Fibroblast of mammary gland (primary cell): Measurements from ENCODE around the gene NDUFS5.
"Not testable (repeated sequence)": the region's sequence is repeated elsewhere in the genome, so short reads cannot be mapped to it uniquely, and the experiment has no call there.

Source experiments
- DNase-seq: peaks from one replicate; pipeline ENCODE4 v3.0.0-alpha.2; 2010; ENCODE audit warnings: low read depth
- H3K4me3 ChIP-seq: 2 replicates; pipeline ENCODE4 v1.5.1; 2011; ENCODE audit warnings: low read depth, mild to moderate bottlenecking, low read length, moderate library complexity; ENCODE audit not compliant: control insufficient read depth
- TF ChIP-seq, protein P1 (sequence below): conservative IDR thresholded peaks from 2 replicates; pipeline ENCODE4 v1.5.1; 2011; ENCODE audit warnings: low read depth, low read length, inconsistent platforms; ENCODE audit not compliant: control insufficient read depth, insufficient read depth

Gene NDUFS5

DNA sequence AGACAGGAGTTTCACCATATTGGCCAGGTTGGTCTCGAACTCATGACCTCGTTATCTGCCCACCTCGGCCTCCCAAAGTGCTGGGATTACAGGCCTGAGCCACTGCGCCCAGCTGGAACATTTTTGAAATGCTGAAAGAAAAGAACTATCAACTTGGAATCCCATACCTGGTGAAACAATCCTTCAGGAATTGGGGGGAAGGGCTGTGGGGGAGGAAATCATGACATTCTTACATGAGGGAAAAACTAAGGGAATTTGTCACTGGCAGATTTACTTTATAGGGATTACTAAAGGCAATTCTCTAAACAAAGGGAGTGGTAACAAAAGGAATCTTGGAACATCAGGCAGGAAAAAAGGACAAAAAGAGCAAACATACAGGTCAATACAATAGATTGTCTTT, 25.8 kb downstream of the NDUFS5 start:
- H3K4me3 ChIP-seq = no peak overlapping the region
- no peak for DNase-seq
- TF ChIP-seq, protein P1, sequence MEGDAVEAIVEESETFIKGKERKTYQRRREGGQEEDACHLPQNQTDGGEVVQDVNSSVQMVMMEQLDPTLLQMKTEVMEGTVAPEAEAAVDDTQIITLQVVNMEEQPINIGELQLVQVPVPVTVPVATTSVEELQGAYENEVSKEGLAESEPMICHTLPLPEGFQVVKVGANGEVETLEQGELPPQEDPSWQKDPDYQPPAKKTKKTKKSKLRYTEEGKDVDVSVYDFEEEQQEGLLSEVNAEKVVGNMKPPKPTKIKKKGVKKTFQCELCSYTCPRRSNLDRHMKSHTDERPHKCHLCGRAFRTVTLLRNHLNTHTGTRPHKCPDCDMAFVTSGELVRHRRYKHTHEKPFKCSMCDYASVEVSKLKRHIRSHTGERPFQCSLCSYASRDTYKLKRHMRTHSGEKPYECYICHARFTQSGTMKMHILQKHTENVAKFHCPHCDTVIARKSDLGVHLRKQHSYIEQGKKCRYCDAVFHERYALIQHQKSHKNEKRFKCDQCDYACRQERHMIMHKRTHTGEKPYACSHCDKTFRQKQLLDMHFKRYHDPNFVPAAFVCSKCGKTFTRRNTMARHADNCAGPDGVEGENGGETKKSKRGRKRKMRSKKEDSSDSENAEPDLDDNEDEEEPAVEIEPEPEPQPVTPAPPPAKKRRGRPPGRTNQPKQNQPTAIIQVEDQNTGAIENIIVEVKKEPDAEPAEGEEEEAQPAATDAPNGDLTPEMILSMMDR = no peak

DNA sequence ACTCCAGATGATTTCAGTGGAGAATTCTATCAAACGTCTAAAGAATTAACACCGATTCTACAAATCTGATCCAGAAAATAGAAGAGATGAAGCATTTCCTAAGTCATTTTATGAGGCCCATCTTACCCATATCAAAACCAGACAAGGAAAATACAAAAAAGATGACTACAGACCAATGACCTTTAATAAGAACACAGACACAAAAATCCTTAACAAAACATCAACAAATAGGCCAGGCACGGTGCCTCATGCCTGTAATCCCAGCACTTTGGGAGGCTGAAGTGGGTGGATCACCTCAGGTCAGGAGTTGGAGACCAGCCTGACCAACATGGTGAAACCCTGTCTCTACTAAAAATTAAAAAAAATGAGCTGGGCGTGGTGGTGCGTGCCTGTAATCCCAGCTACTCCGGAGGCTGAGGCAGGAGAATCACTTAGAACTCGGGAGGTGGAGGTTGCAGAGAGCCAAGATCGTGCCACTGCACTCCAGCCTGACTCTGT, 29.1 kb downstream of the NDUFS5 start:
- DNase-seq, H3K4me3 ChIP-seq: not testable (repeated sequence)

DNA sequence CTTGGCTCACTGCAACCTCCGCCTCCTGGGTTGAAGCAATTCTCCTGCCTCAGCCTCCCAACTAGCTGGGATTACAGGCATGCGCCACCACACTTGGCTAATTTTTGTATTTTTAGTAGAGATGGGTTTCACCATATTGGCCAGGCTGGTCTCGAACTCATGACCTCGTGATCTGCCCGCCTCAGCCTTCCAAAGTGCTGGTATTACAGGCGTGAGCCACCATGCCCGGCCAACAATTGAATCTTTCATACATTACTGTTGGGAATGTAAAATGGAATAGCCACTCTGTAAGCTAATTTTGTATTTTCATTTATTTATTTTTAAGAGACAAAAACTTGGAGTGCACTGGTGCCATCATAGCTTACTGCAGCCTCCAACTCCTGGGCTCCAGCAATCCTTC, 35.4 kb downstream of the NDUFS5 start:
- DNase-seq, H3K4me3 ChIP-seq: not testable (repeated sequence)

DNA sequence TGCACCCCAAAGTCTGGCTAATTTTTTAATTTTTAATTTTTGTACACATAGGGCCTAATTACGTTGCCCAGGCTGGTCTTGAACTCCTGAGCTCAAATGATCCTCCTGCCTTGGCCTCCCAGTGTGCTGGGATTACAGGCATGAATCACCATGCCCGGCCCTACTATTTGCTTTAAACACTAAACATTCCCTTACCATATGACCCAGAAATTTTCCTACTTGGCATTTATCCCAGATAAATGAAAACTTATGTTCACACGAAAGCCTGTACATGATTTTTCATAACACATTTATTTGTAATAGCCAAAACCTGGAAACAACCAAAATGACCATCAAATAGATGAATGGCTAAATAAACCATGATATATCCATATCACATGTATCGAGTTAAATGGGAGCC, 35.8 kb downstream of the NDUFS5 start:
- TF ChIP-seq, protein P1 = no peak
- DNase-seq = peak; percentile 46
- no peak overlapping the region for H3K4me3 ChIP-seq

DNA sequence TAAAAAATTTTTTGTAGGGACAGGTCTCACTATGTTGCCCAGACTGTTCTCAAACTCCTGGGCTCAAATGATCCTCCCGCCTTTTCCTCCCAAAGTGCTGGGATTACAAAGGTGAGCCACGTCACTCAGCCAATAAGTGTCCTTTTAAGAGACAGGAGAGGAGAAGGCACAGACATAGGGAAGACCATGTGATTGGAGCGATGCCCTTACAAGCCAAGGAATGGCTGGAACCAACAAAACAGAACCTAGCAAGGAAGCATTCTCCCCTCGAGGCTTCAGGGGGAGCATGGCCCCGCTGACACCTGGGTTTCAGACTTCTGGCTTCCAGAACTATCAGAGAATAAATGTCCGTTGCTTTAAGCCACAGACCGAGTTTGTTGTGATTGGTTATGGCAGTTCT, 37.0 kb downstream of the NDUFS5 start:
- DNase-seq = no peak
- no peak overlapping the region for H3K4me3 ChIP-seq
- TF ChIP-seq, protein P1 = no peak

DNA sequence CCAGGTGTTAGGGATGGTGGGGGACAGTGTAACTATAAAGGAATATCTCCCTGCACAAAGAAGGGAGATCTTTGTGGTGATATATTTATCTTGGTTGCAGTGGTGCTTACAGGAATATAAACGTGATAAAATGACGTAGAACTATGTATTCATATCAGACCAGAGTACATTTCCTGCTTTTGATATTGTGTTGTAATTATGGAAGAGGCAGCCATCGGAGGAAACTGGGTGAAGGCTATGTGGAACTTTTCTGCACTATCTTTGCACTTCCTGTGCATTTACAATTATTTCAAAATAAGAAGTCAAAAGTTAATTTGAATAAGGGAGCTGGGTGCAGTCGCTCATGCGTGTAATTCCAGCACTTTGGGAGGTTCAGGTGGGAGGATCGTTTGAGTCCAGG, 37.6 kb downstream of the NDUFS5 start:
- TF ChIP-seq, protein P1 = no peak
- no peak for DNase-seq

DNA sequence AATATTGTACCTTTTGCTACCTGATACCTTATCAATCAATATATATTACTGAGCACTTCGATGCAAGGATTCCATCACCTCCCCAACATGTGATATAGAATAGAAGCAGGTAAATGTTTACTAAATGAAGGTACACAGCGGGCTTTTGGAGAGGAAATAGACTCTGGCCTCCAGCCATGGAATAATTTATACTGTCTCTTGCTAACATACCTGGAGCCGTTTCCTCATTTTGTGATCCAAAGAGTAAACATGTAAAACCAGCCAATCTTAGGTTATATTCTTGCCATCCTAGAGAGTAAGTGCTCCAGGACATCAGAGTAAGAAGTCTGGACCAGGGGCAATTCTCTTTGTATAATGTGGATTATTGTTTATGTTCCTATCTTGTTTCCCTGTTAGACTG, 39.4 kb downstream of the NDUFS5 start:
- no peak for DNase-seq
- no peak overlapping the region for H3K4me3 ChIP-seq
- TF ChIP-seq, protein P1 = no peak

More for the DNA sequence above, 37.6 kb downstream of the NDUFS5 start:
- H3K4me3 ChIP-seq = no peak overlapping the region

DNA sequence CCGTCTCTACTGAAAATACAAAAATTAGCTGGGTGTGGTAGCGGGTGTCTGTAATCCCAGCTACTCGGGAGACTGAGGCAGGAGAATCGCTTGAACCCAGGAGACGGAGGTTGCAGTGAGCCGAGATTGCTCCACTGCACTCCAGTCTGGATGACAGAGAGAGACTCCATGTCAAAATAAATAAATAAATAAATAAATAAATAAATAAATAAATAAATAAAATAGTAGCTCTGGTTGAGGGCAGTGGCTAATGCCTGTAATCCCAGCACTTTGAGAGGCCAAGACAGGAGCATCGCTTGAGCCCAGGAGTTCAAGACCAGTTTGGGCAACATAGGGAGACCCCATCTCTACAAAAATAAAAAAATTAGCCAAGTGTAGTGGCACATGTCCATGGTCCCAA, 42.1 kb downstream of the NDUFS5 start:
- not testable (repeated sequence) for H3K4me3 ChIP-seq, DNase-seq

DNA sequence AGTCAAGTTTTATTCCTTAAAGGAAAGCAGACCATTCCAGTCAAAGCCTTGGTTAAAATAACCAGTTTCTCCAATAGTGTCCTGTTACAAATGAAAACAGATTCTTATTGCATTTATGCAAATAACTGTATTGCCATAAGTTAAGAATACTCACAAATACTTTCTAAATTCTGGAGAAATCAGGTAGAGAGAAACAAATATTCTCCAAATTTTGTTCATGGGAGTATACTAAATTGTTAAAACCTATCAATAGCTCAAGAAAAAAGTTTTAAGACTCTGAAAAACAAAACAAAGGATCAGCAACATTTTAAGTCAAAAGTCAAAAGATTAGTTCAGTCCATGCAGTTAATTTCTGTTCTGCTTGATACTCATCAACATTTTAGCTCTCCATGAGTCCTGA, 45.4 kb downstream of the NDUFS5 start:
- not testable (repeated sequence) for H3K4me3 ChIP-seq, DNase-seq
